ENCODE measurements around the gene NAA80. TPM values are rescaled to one million over a fixed set of nuclear protein-coding genes. Genes with fewer than 3 reads are reported as not detected.
"Not testable (repeated sequence)": the region's sequence is repeated elsewhere in the genome, so short reads cannot be mapped to it uniquely, and the experiment has no call there.

Gene NAA80
- total RNA-seq, 2 donors from 2014 or later: 6.7 to 10.0 TPM

GRCh38 chr3:50264383-50264963 is 34.7 kb downstream of the NAA80 start:
- no peak overlapping the region for H3K4me3 ChIP-seq
- no peaks in the 10 kb centered on the region for H3K9me3 ChIP-seq
- no peaks in the 10 kb centered on the region for H3K27me3 ChIP-seq
- DNase-seq: peak; percentile 60
- H3K4me1 ChIP-seq: peaks cover 15% of the 10 kb centered on the region
- H3K27ac ChIP-seq: peak overlapping the region; percentile 85
- no peaks in the 10 kb centered on the region for H3K36me3 ChIP-seq
- peak overlapping the region; percentile 9 to 36 for H3K9ac ChIP-seq (ENCODE audit: low read depth in 2 of 2, low read length in 2 of 2)
- TF ChIP-seq CTCF (IDR thresholded peaks at IDR 0.05): no peak
- intact Hi-C loops (cut with DNase I): no loop called here

DNA sequence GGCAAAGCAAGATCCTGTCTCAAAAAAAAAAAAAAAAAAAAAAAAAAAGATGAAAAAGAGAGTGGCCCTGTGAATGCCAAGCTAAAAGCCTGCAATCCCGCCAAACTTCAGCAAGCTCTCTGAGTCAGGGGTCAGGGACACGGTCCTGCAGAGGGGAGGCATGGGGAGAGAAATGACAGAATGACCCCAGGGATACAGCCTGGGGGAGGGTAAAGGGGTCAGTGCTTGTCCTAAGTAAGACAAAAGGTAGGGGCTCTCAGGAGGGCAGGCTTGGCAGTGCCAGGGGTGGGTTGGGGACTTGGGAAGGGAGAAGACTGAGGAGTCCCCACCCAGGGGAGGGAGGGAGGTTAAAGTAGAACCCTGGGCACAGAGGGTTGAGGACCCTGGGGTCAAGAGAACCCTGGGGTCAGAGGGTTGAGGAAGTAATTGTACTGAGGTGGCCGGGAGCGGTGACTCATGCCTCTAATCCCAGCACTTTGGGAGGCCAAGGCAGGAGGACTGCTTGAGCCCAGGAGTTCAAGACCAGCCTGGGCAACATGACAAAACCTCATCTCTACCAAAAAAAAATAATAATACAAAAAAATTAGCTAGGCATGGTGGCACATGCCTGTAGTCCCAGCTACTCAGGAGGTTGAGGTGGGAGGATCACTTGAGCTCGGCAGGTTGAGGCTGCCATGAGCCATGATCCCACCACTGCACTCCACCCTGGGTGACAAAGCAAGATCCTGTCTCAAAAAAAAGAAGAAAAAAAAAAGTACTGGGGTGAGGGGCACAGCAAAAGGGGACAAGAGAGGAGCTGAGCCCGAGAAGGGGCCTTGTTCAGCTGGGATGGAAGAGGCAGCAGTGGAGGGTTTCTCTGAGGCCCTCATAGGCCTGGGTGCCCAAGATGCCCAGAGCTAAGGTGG is 35.5 kb downstream of the NAA80 start:
- peak overlapping the region in 1 of 2 donors; percentile 36 for H3K9ac ChIP-seq (ENCODE audit: low read depth in 2 of 2, low read length in 2 of 2)
- no peaks in the 10 kb centered on the region for H3K36me3 ChIP-seq
- H3K27me3 ChIP-seq: no peaks in the 10 kb centered on the region
- peaks cover 15% of the 10 kb centered on the region for H3K4me1 ChIP-seq
- peak overlapping the region; percentile 85 for H3K27ac ChIP-seq
- no peak for TF ChIP-seq CTCF (IDR thresholded peaks at IDR 0.05)
- no peak overlapping the region for H3K4me3 ChIP-seq
- intact Hi-C loops (cut with DNase I): no loop called here
- no peaks in the 10 kb centered on the region for H3K9me3 ChIP-seq
- no peak for DNase-seq

DNA sequence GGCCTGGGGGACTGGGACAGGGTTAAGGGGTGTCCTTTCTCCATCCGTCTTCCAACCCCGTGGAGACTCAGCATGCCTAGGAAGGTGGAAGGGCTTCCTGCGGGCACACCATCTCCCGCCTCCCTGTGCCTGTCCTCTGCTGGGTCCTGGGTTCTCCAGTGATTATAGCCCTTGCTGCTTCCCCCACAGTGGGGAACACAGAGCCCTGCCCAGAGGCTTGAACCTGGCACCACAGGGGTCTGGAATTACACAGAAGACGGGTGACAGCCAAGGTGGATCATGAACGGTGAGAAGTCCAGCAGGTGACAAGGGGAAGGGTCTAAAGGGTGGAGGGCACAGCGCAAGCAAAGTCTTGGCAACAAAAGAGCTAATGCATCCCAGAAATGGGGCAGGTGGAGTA is 36.4 kb downstream of the NAA80 start:
- intact Hi-C loops (cut with DNase I): no loop called here
- no peak overlapping the region for H3K27ac ChIP-seq
- no peaks in the 10 kb centered on the region for H3K9me3 ChIP-seq
- H3K9ac ChIP-seq (ENCODE audit: low read depth in 2 of 2, low read length in 2 of 2): no peak overlapping the region
- no peak overlapping the region for H3K4me3 ChIP-seq
- H3K36me3 ChIP-seq: no peaks in the 10 kb centered on the region
- H3K4me1 ChIP-seq: peaks cover 7% of the 10 kb centered on the region
- no peak for DNase-seq
- no peak for TF ChIP-seq CTCF (IDR thresholded peaks at IDR 0.05)
- no peaks in the 10 kb centered on the region for H3K27me3 ChIP-seq

- DNase-seq; H3K27me3 ChIP-seq; H3K9ac ChIP-seq (ENCODE audit: low read depth in 2 of 2, low read length in 2 of 2); H3K36me3 ChIP-seq; H3K4me3 ChIP-seq; H3K4me1 ChIP-seq; intact Hi-C loops (cut with DNase I); H3K27ac ChIP-seq; H3K9me3 ChIP-seq: not testable (repeated sequence)
Observed at GRCh38 chr3:50262200-50262599, 37.0 kb downstream of the NAA80 start.

DNA sequence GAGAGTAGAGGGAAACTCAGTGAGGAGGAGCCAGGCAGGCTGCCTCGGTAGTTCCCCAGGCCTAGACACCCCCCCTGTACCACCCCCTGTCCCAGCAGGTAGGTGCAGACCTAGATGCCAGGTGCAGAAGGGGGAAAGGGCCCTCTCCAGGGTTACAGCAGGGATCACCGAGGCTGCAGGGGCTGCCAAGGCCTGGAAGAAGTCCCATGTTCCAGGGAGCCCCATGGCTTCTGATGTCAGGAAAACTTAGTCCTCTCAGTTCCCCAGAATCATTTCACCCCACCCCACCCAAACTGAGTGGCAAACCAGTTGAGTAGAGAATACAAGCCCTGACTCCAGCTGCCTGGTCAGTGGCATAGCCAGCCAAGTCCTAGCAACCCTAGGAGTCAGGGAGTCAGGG is 37.7 kb downstream of the NAA80 start:
- no peak for TF ChIP-seq CTCF (IDR thresholded peaks at IDR 0.05)
- Histone ChIP-seq H3K4me3 (no peak overlapping the region), H3K9me3 (no peaks in the 10 kb centered on the region), H3K27ac (peak overlapping the region; percentile 90), H3K27me3 (no peaks in the 10 kb centered on the region), H3K36me3 (peaks cover 3% of the 10 kb centered on the region), H3K4me1 (peaks cover 4% of the 10 kb centered on the region), H3K9ac (ENCODE audit: low read depth in 2 of 2, low read length in 2 of 2) (peak overlapping the region; percentile 27 to 81)
- intact Hi-C loops (cut with DNase I): no loop called here
- no peak for DNase-seq
